Measurements from ENCODE around the gene SHISAL1. TPM values are rescaled to one million over a fixed set of nuclear protein-coding genes. Genes with fewer than 3 reads are reported as not detected.

The SHISAL1 gene
- polyA plus RNA-seq, 2 donors: 0.08 to 0.22 TPM

GRCh38 chr22:44195189-44195871 is 117.4 kb downstream of the SHISAL1 start:
- Histone ChIP-seq H3K9me3 (ENCODE audit: control insufficient read depth in 2 of 2, insufficient read depth in 1 of 2, low read depth in 1 of 2, low read length in 1 of 2) (peaks cover 0 to 3% of the 10 kb centered on the region in 2 donors), H3K27ac (ENCODE audit: low read depth in 2 of 2, low read length in 1 of 2) (no peak overlapping the region), H3K36me3 (ENCODE audit: control insufficient read depth in 2 of 2, insufficient read depth in 2 of 2, low read length in 1 of 2) (no peaks in the 10 kb centered on the region), H3K4me3 (ENCODE audit: low read depth in 1 of 2, low read length in 2 of 2) (no peak overlapping the region), H3K4me1 (ENCODE audit: control insufficient read depth in 2 of 2, insufficient read depth in 2 of 2, low read length in 1 of 2) (peaks cover 0 to 3% of the 10 kb centered on the region in 2 donors), H3K27me3 (ENCODE audit: control insufficient read depth in 1 of 2, insufficient read depth in 2 of 2, low read length in 2 of 2) (no peaks in the 10 kb centered on the region)
- WGBS, 2 donors: 48 to 52% methylated on average over 5 of the region's 5 CpGs

GRCh38 chr22:44194569-44194968 is 118.2 kb downstream of the SHISAL1 start:
- Histone ChIP-seq H3K36me3 (ENCODE audit: control insufficient read depth in 2 of 2, insufficient read depth in 2 of 2, low read length in 1 of 2) (no peaks in the 10 kb centered on the region), H3K4me1 (ENCODE audit: control insufficient read depth in 2 of 2, insufficient read depth in 2 of 2, low read length in 1 of 2) (peaks cover 0 to 3% of the 10 kb centered on the region in 2 donors), H3K27me3 (ENCODE audit: control insufficient read depth in 1 of 2, insufficient read depth in 2 of 2, low read length in 2 of 2) (no peaks in the 10 kb centered on the region), H3K9me3 (ENCODE audit: control insufficient read depth in 2 of 2, insufficient read depth in 1 of 2, low read depth in 1 of 2, low read length in 1 of 2) (peaks cover 0 to 3% of the 10 kb centered on the region in 2 donors), H3K4me3 (ENCODE audit: low read depth in 1 of 2, low read length in 2 of 2) (no peak overlapping the region), H3K27ac (ENCODE audit: low read depth in 2 of 2, low read length in 1 of 2) (no peak overlapping the region)
- 96 to 98% methylated on average over 2 of the region's 2 CpGs for WGBS, 2 donors

Other genes with a start within 250 kb of the SHISAL1 start
- gene PARVG, start 132.0 kb downstream of the SHISAL1 start, polyA plus RNA-seq: 1 to 10 TPM; 3.1 to 4.4 TPM
- 1 to 10 TPM; 1.3 to 3.8 TPM for gene RTL6, start 185.3 kb upstream of the SHISAL1 start, polyA plus RNA-seq

All from esophagus (tissue), 2 donors.